ENCODE measurements around the gene CLDN10.

Gene CLDN10

GRCh38 chr13:95593462-95593861 lies 40.9 kb downstream of the CLDN10 start:
- no peaks in the 10 kb centered on the region for H3K4me1 Mint-ChIP-seq

GRCh38 chr13:95596701-95597100 lies 44.2 kb downstream of the CLDN10 start:
- Mint-ChIP-seq H3K4me3 (no peak overlapping the region), H3K4me1 (no peaks in the 10 kb centered on the region), H3K27me3 (peaks cover under 1 to 14% of the 10 kb centered on the region in 2 donors), H3K9me3 (no peaks in the 10 kb centered on the region), H3K36me3 (no peaks in the 10 kb centered on the region), H3K27ac (no peak overlapping the region)
- ATAC-seq (replicated peaks): no peak
- no peak for DNase-seq

More at GRCh38 chr13:95593462-95593861, 40.9 kb downstream of the CLDN10 start:
- Mint-ChIP-seq H3K36me3 (no peaks in the 10 kb centered on the region), H3K27me3 (peaks cover 6 to 20% of the 10 kb centered on the region in 2 donors), H3K9me3 (no peaks in the 10 kb centered on the region), H3K4me3 (no peak overlapping the region), H3K27ac (no peak overlapping the region)
- ATAC-seq (replicated peaks): no peak
- no peak for DNase-seq

GRCh38 chr13:95601216-95601615 lies 48.7 kb downstream of the CLDN10 start:
- no peaks in the 10 kb centered on the region for H3K4me1 Mint-ChIP-seq

GRCh38 chr13:95601906-95602305 lies 49.4 kb downstream of the CLDN10 start:
- no peak overlapping the region for H3K27ac Mint-ChIP-seq
- no peaks in the 10 kb centered on the region for H3K9me3 Mint-ChIP-seq
- ATAC-seq (replicated peaks) (no peak), DNase-seq (no peak)
- no peaks in the 10 kb centered on the region for H3K36me3 Mint-ChIP-seq
- H3K4me1 Mint-ChIP-seq: no peaks in the 10 kb centered on the region
- H3K4me3 Mint-ChIP-seq: no peak overlapping the region
- peaks cover 8 to 16% of the 10 kb centered on the region in 2 donors for H3K27me3 Mint-ChIP-seq

More at GRCh38 chr13:95601216-95601615, 48.7 kb downstream of the CLDN10 start:
- ATAC-seq (replicated peaks) (no peak), DNase-seq (no peak)
- Mint-ChIP-seq H3K4me3 (no peak overlapping the region), H3K36me3 (no peaks in the 10 kb centered on the region), H3K9me3 (no peaks in the 10 kb centered on the region), H3K27ac (no peak overlapping the region), H3K27me3 (peaks cover 8 to 18% of the 10 kb centered on the region in 2 donors)

- H3K4me3 Mint-ChIP-seq: no peak overlapping the region
- peaks cover 14 to 16% of the 10 kb centered on the region in 2 donors for H3K27me3 Mint-ChIP-seq
- peak overlapping the region; percentile 67 for H3K27ac Mint-ChIP-seq
- H3K4me1 Mint-ChIP-seq: no peaks in the 10 kb centered on the region
- ATAC-seq (replicated peaks): no peak
- no peaks in the 10 kb centered on the region for H3K36me3 Mint-ChIP-seq
- DNase-seq: no peak
- H3K9me3 Mint-ChIP-seq: no peaks in the 10 kb centered on the region
Observed at GRCh38 chr13:95603887-95604555, 51.5 kb downstream of the CLDN10 start.

GRCh38 chr13:95604556-95604915 lies 52.0 kb downstream of the CLDN10 start:
- Mint-ChIP-seq H3K27me3 (peaks cover 14 to 16% of the 10 kb centered on the region in 2 donors), H3K4me3 (no peak overlapping the region), H3K27ac (no peak overlapping the region), H3K9me3 (no peaks in the 10 kb centered on the region), H3K36me3 (no peaks in the 10 kb centered on the region), H3K4me1 (no peaks in the 10 kb centered on the region)
- DNase-seq (no peak), ATAC-seq (replicated peaks) (no peak)

GRCh38 chr13:95605448-95606125 lies 53.1 kb downstream of the CLDN10 start:
- Mint-ChIP-seq H3K4me3 (no peak overlapping the region), H3K9me3 (no peaks in the 10 kb centered on the region), H3K4me1 (no peaks in the 10 kb centered on the region), H3K27me3 (peaks cover 14 to 16% of the 10 kb centered on the region in 2 donors), H3K27ac (no peak overlapping the region), H3K36me3 (no peaks in the 10 kb centered on the region)
- DNase-seq: no peak
- ATAC-seq (replicated peaks): no peak

- H3K4me1 Mint-ChIP-seq: no peaks in the 10 kb centered on the region
- H3K27ac Mint-ChIP-seq: no peak overlapping the region
- H3K36me3 Mint-ChIP-seq: no peaks in the 10 kb centered on the region
- no peak overlapping the region for H3K4me3 Mint-ChIP-seq
- ATAC-seq (replicated peaks) (no peak), DNase-seq (no peak)
- H3K27me3 Mint-ChIP-seq: peaks cover 6% of the 10 kb centered on the region in 2 donors
- H3K9me3 Mint-ChIP-seq: no peaks in the 10 kb centered on the region
Observed at GRCh38 chr13:95607366-95607765, 54.8 kb downstream of the CLDN10 start.

GRCh38 chr13:95608640-95609323 lies 56.3 kb downstream of the CLDN10 start:
- DNase-seq: no peak
- H3K36me3 Mint-ChIP-seq: no peaks in the 10 kb centered on the region
- no peaks in the 10 kb centered on the region for H3K4me1 Mint-ChIP-seq
- H3K27ac Mint-ChIP-seq: no peak overlapping the region
- ATAC-seq (replicated peaks): no peak
- H3K27me3 Mint-ChIP-seq: peaks cover 6 to 14% of the 10 kb centered on the region in 2 donors
- no peaks in the 10 kb centered on the region for H3K9me3 Mint-ChIP-seq
- H3K4me3 Mint-ChIP-seq: no peak overlapping the region

GRCh38 chr13:95614641-95615245 lies 62.2 kb downstream of the CLDN10 start:
- Mint-ChIP-seq H3K27ac (no peak overlapping the region), H3K4me3 (no peak overlapping the region), H3K4me1 (no peaks in the 10 kb centered on the region), H3K9me3 (no peaks in the 10 kb centered on the region), H3K27me3 (peaks cover 0 to 20% of the 10 kb centered on the region in 2 donors), H3K36me3 (no peaks in the 10 kb centered on the region)
- ATAC-seq (replicated peaks) (no peak), DNase-seq (no peak)

- H3K4me3 Mint-ChIP-seq: no peak overlapping the region
- DNase-seq: no peak
- no peak for ATAC-seq (replicated peaks)
- no peaks in the 10 kb centered on the region for H3K36me3 Mint-ChIP-seq
- H3K4me1 Mint-ChIP-seq: no peaks in the 10 kb centered on the region
- H3K27me3 Mint-ChIP-seq: peaks cover under 1 to 20% of the 10 kb centered on the region in 2 donors
- H3K27ac Mint-ChIP-seq: no peak overlapping the region
- H3K9me3 Mint-ChIP-seq: no peaks in the 10 kb centered on the region
Observed at GRCh38 chr13:95615539-95615938, 63.0 kb downstream of the CLDN10 start.

GRCh38 chr13:95620030-95620824 lies 67.7 kb downstream of the CLDN10 start:
- Mint-ChIP-seq H3K9me3 (no peaks in the 10 kb centered on the region), H3K4me1 (no peaks in the 10 kb centered on the region), H3K27ac (no peak overlapping the region), H3K36me3 (no peaks in the 10 kb centered on the region), H3K4me3 (no peak overlapping the region), H3K27me3 (peaks cover 24 to 30% of the 10 kb centered on the region in 2 donors)
- no peak for DNase-seq
- no peak for ATAC-seq (replicated peaks)

GRCh38 chr13:95620825-95621498 lies 68.4 kb downstream of the CLDN10 start:
- Mint-ChIP-seq H3K27ac (no peak overlapping the region), H3K27me3 (peaks cover 24 to 37% of the 10 kb centered on the region in 2 donors), H3K4me3 (no peak overlapping the region), H3K4me1 (no peaks in the 10 kb centered on the region), H3K36me3 (no peaks in the 10 kb centered on the region), H3K9me3 (no peaks in the 10 kb centered on the region)
- ATAC-seq (replicated peaks): no peak
- DNase-seq: no peak
